SU-DHL-6 (cell line): ENCODE measurements around the gene AADAC.

Experiments used
- H2AFZ ChIP-seq: fragments of 200-600 bp; sonication (generic); 2 replicates; pipeline ENCODE4 v1.6.1; 2014; ENCODE audit warnings: low read depth, mild to moderate bottlenecking, moderate library complexity, mixed read lengths, antibody characterized with exemption, low read length; ENCODE audit not compliant: severe bottlenecking
- H3F3A ChIP-seq: fragments of 200-600 bp; shearing (Covaris generic); 2 replicates; pipeline ENCODE4 v1.6.0; 2016; ENCODE audit warnings: antibody characterized with exemption, mild to moderate bottlenecking; ENCODE audit not compliant: insufficient read depth
- H3K27ac ChIP-seq: fragments of 200-600 bp; sonication (generic); 2 replicates; pipeline ENCODE4 v1.5.1; 2016; ENCODE audit warnings: low read depth, mild to moderate bottlenecking, low read length, moderate library complexity, mixed read lengths
- H3K27me3 ChIP-seq: fragments of 200-600 bp; sonication (generic), shearing (Covaris generic); 2 replicates; pipeline ENCODE4 v1.6.0; 2014; ENCODE audit warnings: mild to moderate bottlenecking, low read length
- H3K36me3 ChIP-seq: fragments of 200-600 bp; sonication (generic); 2 replicates; pipeline ENCODE4 v1.6.1; 2014; ENCODE audit warnings: mild to moderate bottlenecking, low read length, mixed read lengths
- H3K4me2 ChIP-seq: fragments of 300-600, 200-600 bp; shearing (Covaris generic), sonication (generic); 2 replicates; pipeline ENCODE4 v1.6.0; 2014; ENCODE audit warnings: low read length, low read depth, mild to moderate bottlenecking; ENCODE audit not compliant: poor library complexity, severe bottlenecking
- H3K4me3 ChIP-seq: fragments of 200-600 bp; sonication (generic); 2 replicates; pipeline ENCODE4 v1.5.1; 2014; ENCODE audit warnings: antibody characterized with exemption, low read length, mild to moderate bottlenecking, mixed read lengths; ENCODE audit not compliant: insufficient read depth, poor library complexity, severe bottlenecking
- H3K79me2 ChIP-seq: fragments of 200-600 bp; sonication (generic); 2 replicates; pipeline ENCODE4 v1.6.1; 2014; ENCODE audit warnings: mild to moderate bottlenecking, low read length, moderate library complexity; ENCODE audit not compliant: insufficient read depth
- H3K9ac ChIP-seq: fragments of 200-600 bp; sonication (generic); 2 replicates; pipeline ENCODE4 v1.7.0; 2014; ENCODE audit warnings: mild to moderate bottlenecking, low read length
- H3K9me2 ChIP-seq: fragments of 200-600 bp; sonication (generic); replicated peaks from 2 replicates; pipeline ENCODE4 v1.6.1; 2014; ENCODE audit warnings: low read length; ENCODE audit not compliant: insufficient read depth
- H3K9me3 ChIP-seq: fragments of 200-600 bp; sonication (generic); 2 replicates; pipeline ENCODE4 v1.6.1; 2014; ENCODE audit warnings: low read length, mixed read lengths; ENCODE audit not compliant: insufficient read depth
- H4K20me1 ChIP-seq: fragments of 200-600 bp; sonication (generic); 2 replicates; pipeline ENCODE4 v1.6.1; 2014; ENCODE audit warnings: low read depth, mild to moderate bottlenecking, antibody characterized with exemption, low read length, moderate library complexity, mixed read lengths
- EZH2phosphoT487 ChIP-seq: fragments of 200-600 bp; sonication (generic), shearing (Covaris generic); conservative IDR thresholded peaks from 2 replicates; pipeline ENCODE4 v1.6.1; 2018; ENCODE audit warnings: mild to moderate bottlenecking, antibody characterized with exemption, low read length, moderate library complexity, mixed read lengths
- TF ChIP-seq, protein P1 (sequence below): fragments of 200-600 bp; sonication (generic); IDR thresholded peaks from one replicate; pipeline ENCODE4 v1.5.1; 2017; ENCODE audit warnings: antibody characterized with exemption, mild to moderate bottlenecking, low read length, moderate library complexity; ENCODE audit not compliant: insufficient read depth, poor library complexity, severe bottlenecking

AADAC gene

GRCh38 chr3:151839313-151839631, 25.4 kb downstream of the AADAC start:
- Histone ChIP-seq H3K9me2 (no peaks in the 10 kb centered on the region), H3K9ac (no peak overlapping the region), H3K4me3 (no peak overlapping the region), H2AFZ (no peak overlapping the region), H3K27ac (no peak overlapping the region), H3K36me3 (no peaks in the 10 kb centered on the region), H3K27me3 (no peaks in the 10 kb centered on the region), H4K20me1 (no peaks in the 10 kb centered on the region), H3K79me2 (no peaks in the 10 kb centered on the region), H3K9me3 (no peaks in the 10 kb centered on the region), H3K4me2 (no peak overlapping the region), H3F3A (no peaks in the 10 kb centered on the region)
- TF ChIP-seq, protein P1, sequence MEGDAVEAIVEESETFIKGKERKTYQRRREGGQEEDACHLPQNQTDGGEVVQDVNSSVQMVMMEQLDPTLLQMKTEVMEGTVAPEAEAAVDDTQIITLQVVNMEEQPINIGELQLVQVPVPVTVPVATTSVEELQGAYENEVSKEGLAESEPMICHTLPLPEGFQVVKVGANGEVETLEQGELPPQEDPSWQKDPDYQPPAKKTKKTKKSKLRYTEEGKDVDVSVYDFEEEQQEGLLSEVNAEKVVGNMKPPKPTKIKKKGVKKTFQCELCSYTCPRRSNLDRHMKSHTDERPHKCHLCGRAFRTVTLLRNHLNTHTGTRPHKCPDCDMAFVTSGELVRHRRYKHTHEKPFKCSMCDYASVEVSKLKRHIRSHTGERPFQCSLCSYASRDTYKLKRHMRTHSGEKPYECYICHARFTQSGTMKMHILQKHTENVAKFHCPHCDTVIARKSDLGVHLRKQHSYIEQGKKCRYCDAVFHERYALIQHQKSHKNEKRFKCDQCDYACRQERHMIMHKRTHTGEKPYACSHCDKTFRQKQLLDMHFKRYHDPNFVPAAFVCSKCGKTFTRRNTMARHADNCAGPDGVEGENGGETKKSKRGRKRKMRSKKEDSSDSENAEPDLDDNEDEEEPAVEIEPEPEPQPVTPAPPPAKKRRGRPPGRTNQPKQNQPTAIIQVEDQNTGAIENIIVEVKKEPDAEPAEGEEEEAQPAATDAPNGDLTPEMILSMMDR, result no peak
- TF ChIP-seq EZH2phosphoT487, result no peak

DNA sequence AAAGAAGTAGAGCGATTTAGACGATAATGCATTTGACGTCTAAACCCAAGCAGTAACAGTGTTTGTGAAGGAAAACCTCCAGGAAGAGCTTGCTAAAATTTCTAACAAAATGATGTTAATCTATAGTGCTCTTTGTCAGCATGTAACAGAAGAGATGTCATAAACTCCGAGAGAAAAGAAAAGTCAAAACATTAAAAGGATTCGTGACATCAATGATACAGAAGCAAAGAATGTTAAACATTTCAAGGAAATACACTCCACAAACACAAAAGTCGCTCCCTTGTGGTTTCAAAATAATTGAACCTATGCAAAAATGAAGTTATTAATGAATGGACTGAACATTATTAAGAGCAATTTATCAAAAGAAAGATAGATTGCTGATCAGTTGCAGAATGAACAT, 27.9 kb downstream of the AADAC start:
- H3K9me2 ChIP-seq, result no peaks in the 10 kb centered on the region
- no peak overlapping the region for H3K4me2 ChIP-seq
- H3F3A ChIP-seq, result no peaks in the 10 kb centered on the region
- H3K27ac ChIP-seq, result no peak overlapping the region
- TF ChIP-seq, protein P1, result no peak
- no peak for TF ChIP-seq EZH2phosphoT487
- H3K9ac ChIP-seq, result no peak overlapping the region
- no peak overlapping the region for H2AFZ ChIP-seq
- no peaks in the 10 kb centered on the region for H4K20me1 ChIP-seq
- H3K9me3 ChIP-seq, result no peaks in the 10 kb centered on the region
- H3K36me3 ChIP-seq, result no peaks in the 10 kb centered on the region
- H3K4me3 ChIP-seq, result no peak overlapping the region
- no peaks in the 10 kb centered on the region for H3K27me3 ChIP-seq
- H3K79me2 ChIP-seq, result no peaks in the 10 kb centered on the region

DNA sequence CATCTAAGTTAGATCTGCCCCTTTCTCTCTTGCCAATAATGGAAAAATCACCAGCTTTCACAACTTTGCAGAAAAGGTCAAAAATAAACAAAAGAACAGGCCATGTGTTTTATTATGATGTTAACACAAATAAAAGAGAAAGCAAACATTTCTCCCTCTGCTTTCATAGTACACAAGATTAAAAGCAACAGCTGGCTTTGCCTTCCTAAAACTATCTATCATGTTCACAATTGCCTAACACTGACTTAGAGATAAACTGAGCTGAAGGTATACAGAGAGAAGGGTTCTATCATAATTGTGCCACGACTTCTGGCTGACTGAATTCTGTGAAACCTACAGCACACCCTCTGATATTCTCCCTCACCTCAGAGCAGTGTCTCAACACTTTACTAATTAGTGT, 29.4 kb downstream of the AADAC start:
- H3K4me2 ChIP-seq, result no peak overlapping the region
- no peak overlapping the region for H3K27ac ChIP-seq
- H3K9ac ChIP-seq, result no peak overlapping the region
- H3K79me2 ChIP-seq, result no peaks in the 10 kb centered on the region
- no peaks in the 10 kb centered on the region for H3K9me3 ChIP-seq
- H3K27me3 ChIP-seq, result no peaks in the 10 kb centered on the region
- no peak for TF ChIP-seq EZH2phosphoT487
- TF ChIP-seq, protein P1, result no peak
- H4K20me1 ChIP-seq, result no peaks in the 10 kb centered on the region
- H3K4me3 ChIP-seq, result no peak overlapping the region
- H3K36me3 ChIP-seq, result no peaks in the 10 kb centered on the region
- no peaks in the 10 kb centered on the region for H3F3A ChIP-seq
- no peak overlapping the region for H2AFZ ChIP-seq
- H3K9me2 ChIP-seq, result no peaks in the 10 kb centered on the region
